HL-60 (cell line): ENCODE results near the gene DDX49.

Source experiments
- CTCF ChIP-seq: IDR thresholded peaks from one replicate; pipeline ENCODE4 v1.5.1; 2011; ENCODE audit warnings: low read length, control low read depth, inconsistent platforms; ENCODE audit not compliant: insufficient read depth
- GABPA ChIP-seq: IDR thresholded peaks from 2 replicates; pipeline ENCODE4 v1.6.1; 2012; ENCODE audit warnings: low read depth
- POLR2AphosphoS5 ChIP-seq: IDR thresholded peaks from 2 replicates; pipeline ENCODE4 v1.6.1; 2012; ENCODE audit warnings: low read depth
- REST ChIP-seq: IDR thresholded peaks from 2 replicates; pipeline ENCODE4 v1.6.1; 2012; ENCODE audit warnings: low read depth; ENCODE audit not compliant: insufficient replicate concordance

GRCh38 chr19:18908917-18909619 lies 10.4 kb upstream of the DDX49 start:
- TF ChIP-seq REST (no peak), CTCF (no peak), GABPA (no peak), POLR2AphosphoS5 (no peak)
